GM19023 (cell line): ENCODE data around the gene MOSPD2.

Experiments
- ATAC-seq: cut with Tn5 transposase; IDR thresholded peaks from one replicate; pipeline ENCODE4 v1.9.1; 2021; ENCODE audit warnings: mild to moderate bottlenecking, moderate library complexity; ENCODE audit not compliant: unreplicated experiment

Gene MOSPD2

DNA sequence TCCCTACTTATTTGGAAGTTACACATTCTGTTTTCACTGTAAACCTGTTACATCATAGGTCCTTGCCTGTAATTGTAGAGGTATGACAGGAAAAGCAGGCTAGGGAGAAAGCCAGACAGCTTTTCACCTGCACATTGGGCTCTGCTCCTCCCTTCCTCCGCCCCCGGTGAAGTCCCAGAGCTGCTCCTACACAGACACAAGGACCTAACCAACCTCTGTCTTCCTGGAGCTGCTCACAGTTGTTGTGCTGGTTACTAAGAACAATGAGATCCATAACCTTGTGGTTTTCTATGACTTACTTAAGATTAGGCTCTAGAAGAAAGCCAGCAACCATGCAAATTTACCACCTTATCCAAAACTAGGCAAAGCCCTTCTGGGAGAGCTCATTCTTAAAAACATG, 40.0 kb downstream of the MOSPD2 start:
- ATAC-seq: no peak

DNA sequence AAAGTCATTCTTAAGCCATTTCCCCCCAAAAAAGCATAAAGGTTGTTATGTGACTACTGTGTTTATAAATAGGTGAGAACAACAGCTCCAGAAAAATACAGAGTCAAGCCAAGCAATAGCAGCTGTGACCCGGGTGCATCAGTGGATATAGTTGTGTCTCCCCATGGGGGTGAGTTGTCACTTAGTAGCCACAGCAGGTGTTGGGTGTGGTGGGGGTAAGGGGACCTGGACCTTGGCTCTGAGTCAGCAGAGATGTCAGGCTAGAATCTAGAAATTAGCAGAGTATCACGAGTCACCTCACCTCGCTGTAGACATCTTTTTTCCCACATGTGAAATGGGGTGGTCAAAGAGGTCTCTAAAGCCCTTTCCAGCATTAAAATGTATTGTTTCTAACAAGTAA, 42.4 kb downstream of the MOSPD2 start:
- no peak for ATAC-seq

- ATAC-seq: no peak
Observed at GRCh38 chrX:14916017-14916674, 42.9 kb downstream of the MOSPD2 start.

DNA sequence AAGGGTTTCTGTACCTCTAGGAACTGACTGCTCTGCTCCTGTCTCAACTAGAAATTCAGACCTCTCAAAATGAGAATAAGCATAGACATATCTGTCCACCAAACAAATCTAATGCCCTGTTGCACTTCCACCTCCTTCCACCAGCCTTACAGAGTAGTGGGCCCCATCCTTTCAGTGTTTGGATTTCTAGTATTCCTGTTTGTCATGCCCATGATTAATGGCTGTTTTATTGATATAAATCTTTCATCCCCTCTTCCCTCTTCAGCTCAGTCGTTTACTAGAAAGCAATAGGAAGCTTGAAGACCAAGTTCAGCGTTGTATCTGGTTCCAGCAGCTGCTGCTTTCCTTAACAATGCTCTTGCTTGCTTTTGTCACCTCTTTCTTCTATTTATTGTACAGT, 46.2 kb downstream of the MOSPD2 start:
- ATAC-seq: no peak

DNA sequence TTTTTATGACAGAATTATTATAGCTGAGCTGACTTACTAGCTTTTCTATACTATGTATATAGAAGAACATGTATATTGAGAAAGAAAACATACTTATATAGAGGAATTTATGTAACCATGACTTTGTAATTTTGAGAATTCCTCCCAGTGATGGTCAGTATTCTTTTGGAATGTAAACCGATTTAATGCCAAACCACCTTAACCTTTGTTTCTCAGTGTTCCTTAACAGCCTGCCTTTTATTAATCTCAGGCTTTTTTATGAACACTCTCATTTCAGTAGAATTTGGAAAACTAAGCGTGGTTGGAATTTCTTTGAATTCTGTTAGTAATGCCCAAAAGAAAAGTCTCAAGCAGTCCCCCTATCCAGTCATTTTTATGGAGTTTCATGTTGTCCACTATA, 47.0 kb downstream of the MOSPD2 start:
- no peak for ATAC-seq

DNA sequence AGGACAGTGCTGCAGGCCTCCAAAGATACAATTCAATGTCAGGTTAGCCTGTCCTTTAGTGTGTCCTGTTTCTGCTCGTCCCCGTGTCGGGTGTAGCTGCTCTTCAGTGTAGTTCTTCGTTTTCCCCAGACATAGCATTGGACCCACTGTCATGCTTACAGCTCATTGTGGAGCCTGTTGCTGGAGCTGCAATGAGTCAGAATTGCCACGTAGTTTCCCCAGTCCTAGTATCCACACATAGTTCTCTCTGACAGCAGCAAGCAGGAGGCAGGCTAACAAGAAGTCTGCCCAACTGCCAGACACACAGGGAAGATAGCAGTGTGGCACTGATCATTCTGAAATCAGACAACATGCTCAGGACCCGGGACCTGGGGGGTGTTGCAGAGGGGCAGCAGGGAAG, 49.2 kb downstream of the MOSPD2 start:
- no peak for ATAC-seq

GRCh38 chrX:14923761-14924160, 50.5 kb downstream of the MOSPD2 start:
- no peak for ATAC-seq

DNA sequence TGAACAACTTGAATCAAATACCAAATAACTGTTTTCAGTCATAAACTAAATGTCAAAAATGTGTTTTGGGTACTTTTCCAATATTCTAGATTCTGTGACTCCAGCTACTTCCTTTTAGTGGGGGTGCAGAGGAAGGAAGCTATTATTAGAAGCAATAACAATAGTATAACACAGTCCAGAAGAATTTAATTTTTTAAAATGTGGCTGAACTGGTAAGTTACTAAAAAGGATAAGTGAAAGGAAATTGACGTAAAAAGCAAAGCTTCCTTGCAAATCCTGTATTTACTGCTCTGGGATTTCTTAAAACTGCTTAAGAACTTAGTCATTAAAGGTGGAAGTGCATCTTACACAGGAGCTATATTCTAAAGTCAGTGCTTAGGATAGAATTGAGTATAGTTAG, 53.2 kb downstream of the MOSPD2 start:
- no peak for ATAC-seq

DNA sequence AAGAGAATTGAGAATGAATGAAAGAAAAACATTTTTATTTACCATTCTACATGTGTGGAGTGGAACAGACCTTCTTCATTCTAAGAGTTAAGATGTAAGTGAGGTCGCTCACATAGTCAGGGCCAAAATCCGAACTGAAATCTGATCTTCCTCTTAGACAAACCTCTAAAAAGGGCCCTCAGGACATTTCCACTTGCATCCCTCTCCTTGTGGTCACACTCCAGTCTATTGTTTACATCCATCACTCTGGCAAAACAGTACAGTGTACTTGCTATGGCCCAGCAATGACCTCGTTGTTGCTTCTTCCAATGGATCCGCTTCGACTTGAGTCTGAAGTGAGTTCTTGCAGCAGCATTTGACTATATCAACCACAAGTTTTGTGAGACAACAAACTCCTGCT, 54.2 kb downstream of the MOSPD2 start:
- ATAC-seq: no peak

- no peak for ATAC-seq
Observed at GRCh38 chrX:14930663-14931062, 57.4 kb downstream of the MOSPD2 start.

DNA sequence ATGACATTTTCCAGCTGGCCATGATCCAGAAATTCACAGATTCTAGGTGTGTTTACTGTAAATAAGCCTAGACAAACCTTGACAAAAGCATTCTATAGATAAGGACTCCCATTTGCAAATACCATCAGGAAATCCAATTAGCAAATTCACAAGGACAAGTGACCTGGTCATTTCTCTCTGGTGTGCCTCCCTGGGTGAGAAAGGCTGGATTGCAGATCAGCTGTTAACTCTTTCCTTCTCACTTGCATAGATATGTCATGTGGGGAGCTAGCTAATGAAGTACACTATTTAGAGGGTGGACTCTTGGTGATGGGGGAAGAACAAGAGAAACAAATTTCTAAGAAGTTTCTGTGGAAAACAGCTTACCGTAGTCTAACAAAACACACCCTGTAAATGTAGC, 58.9 kb downstream of the MOSPD2 start:
- ATAC-seq: no peak

DNA sequence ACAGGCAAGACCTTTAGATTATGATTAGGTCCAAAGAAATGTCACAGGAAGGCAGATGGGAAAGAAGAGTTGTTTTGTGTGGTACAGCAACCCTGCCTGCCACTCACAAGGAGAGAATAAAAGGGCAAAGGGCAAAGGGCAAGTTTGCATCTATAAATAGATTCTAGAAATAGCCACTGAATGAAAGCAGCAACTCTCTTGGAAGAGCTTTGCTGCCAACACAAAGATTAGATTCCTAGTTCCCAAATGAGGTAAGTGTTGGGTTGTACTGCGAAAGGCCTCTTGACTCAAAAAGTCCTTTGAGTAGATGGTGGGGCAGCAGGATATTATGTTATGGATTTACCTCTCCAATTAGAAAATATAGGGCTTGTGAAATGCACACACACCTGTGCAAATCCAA, 61.2 kb downstream of the MOSPD2 start:
- no peak for ATAC-seq

DNA sequence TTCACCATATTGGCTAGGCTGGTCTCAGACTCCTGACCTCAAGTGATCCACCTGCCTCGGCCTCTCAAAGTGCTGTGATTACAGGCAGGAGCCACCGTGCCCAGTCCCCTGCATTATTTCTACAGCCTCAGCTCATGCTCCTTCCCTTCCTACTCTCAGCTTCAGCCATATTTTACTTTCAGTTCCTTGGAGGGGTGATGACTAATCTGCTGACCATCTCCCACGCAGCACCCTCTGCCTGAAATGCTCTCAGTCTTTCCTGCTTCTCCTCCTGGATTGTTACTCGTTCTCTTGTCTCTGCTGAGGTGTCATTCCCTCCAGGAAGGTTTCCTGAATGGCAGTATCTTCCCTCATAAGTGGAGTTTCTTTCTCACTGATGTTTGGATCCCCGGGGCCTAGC, 63.3 kb downstream of the MOSPD2 start:
- no peak for ATAC-seq

DNA sequence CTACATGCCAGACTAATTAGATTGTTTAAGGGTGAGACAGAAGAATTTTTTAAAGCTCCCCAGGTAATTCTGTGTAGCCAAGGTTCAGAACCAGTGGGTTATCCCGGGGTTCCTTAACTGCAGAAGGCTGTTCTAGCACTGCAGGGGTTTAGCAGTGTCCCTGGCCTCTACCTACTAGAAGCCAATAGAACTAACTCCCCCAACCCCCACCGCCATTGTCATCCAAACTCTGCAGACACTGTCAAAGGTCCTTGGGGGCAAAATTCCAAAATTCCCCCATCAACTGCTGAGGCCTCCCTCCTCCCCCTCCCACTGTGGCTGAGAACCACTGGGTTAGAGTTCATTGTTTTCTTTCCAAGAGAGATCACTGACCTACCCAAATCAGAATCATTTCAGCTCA, 66.4 kb downstream of the MOSPD2 start:
- no peak for ATAC-seq

GRCh38 chrX:14941301-14941700, 68.1 kb downstream of the MOSPD2 start:
- no peak for ATAC-seq

GRCh38 chrX:14942341-14942740, 69.1 kb downstream of the MOSPD2 start:
- no peak for ATAC-seq

DNA sequence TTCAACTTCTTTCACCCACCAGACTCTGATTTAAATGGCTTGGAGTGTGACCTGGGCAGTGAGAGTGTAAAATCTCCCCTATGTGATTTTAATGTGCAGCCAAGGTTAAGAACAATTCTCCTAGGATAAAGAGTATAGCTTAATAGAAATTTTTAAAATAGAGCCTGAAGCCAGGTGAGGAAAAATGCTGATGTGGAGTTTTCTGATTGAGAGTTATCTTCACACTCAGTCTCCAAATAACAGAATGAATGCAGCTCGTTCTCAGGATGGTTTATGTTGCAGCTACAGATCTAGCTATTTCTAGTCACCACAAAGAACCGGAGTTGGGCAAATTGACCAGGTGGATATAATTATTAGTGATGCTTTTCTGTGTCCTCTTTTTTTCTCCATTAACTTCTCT, 70.7 kb downstream of the MOSPD2 start:
- no peak for ATAC-seq

DNA sequence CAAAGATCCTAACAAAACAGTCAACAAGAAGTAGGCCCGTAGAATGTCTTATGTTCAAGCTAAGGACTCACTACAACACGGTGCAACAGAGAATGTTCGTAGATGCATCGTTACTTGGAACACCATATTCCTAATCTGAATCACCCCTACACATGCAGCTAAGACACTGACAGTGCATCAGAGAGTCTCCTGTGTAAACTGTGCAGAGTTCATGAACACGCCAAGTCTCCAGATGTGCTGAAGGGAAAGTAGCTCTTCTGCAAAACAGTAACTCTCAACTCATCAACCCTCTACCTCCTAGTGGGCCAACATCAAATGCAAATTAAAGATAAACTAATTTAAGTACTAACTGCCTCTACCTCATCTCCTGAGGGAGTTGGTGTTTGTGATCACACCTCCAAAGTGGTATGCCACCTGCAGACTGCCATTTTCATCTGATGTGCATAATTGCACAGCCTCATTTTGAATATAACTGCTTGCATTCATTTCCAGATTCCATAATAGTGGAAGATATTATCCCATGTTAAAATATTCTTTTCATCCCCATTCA, 73.5 kb downstream of the MOSPD2 start:
- ATAC-seq: no peak

GRCh38 chrX:14948691-14949090, 75.5 kb downstream of the MOSPD2 start:
- no peak for ATAC-seq

GRCh38 chrX:14956813-14957582, 83.8 kb downstream of the MOSPD2 start:
- no peak for ATAC-seq

- ATAC-seq: no peak
Observed at GRCh38 chrX:14963447-14964236, 90.4 kb downstream of the MOSPD2 start.

DNA sequence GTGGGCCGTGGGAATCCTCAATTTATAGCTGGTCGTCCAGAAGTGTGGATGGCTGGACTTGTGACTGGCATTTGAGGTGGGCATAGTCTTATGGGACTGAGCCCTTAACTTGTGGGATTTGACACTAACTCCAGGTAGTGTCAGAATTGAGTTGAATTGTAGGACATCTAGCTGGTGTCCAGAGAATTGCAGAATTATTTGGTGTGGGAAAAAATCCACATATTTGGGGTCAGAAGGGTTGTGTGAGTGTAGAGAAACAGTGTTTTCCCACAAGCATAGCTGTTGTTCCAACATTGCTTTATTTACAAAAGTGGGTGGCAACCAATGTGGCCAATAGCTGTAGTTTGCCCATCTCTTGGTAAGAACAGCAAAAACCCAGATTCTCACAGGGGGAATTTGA, 91.3 kb downstream of the MOSPD2 start:
- no peak for ATAC-seq
